Glutamatergic neuron (in vitro differentiated cells): Measurements from ENCODE around the gene SLC16A5. TPM values are rescaled to one million over a fixed set of nuclear protein-coding genes. Genes with fewer than 3 reads are reported as not detected.

Experiments
- DNase-seq: peaks from one replicate; pipeline ENCODE4 v3.0.0; 2022
- H3K27ac Mint-ChIP-seq: one replicate; pipeline ENCODE4 v1.8.0; 2020; ENCODE audit warnings: mild to moderate bottlenecking, mixed read lengths, inconsistent platforms; ENCODE audit not compliant: unreplicated experiment
- H3K27me3 Mint-ChIP-seq: one replicate; pipeline ENCODE4 v1.8.0; 2020; ENCODE audit warnings: mild to moderate bottlenecking, moderate library complexity, mixed read lengths, inconsistent platforms; ENCODE audit not compliant: unreplicated experiment
- H3K36me3 Mint-ChIP-seq: one replicate; pipeline ENCODE4 v1.8.0; 2020; ENCODE audit warnings: mild to moderate bottlenecking, mixed read lengths, inconsistent platforms; ENCODE audit not compliant: unreplicated experiment
- H3K4me1 Mint-ChIP-seq: one replicate; pipeline ENCODE4 v1.8.0; 2020; ENCODE audit warnings: mild to moderate bottlenecking, low read depth, mixed read lengths, inconsistent platforms; ENCODE audit not compliant: unreplicated experiment
- H3K4me3 Mint-ChIP-seq: one replicate; pipeline ENCODE4 v1.8.0; 2020; ENCODE audit warnings: mild to moderate bottlenecking, mixed read lengths, inconsistent platforms; ENCODE audit not compliant: unreplicated experiment
- H3K9me3 Mint-ChIP-seq: one replicate; pipeline ENCODE4 v1.8.0; 2020; ENCODE audit warnings: mild to moderate bottlenecking, moderate library complexity, mixed read lengths, inconsistent platforms; ENCODE audit not compliant: unreplicated experiment
- total RNA-seq: library from RNA; stranded (reverse); fragmentation: NEBNext Ultra II Directional; extraction: Animal tissue kit (Norgen Biotek cat#: 25700); gene quantifications from one replicate; pipeline ENCODE4 v1.2.1, GENCODE V29; 2021; ENCODE audit not compliant: unreplicated experiment
- TF ChIP-seq, protein P1 (sequence below): fragments of 200-600 bp; sonication (generic); IDR thresholded peaks from one replicate; pipeline ENCODE4 v1.5.0; 2021; ENCODE audit not compliant: partially characterized antibody, unreplicated experiment

Gene SLC16A5
- total RNA-seq, 1 donor from 2014 or later, result 1.1 TPM

DNA sequence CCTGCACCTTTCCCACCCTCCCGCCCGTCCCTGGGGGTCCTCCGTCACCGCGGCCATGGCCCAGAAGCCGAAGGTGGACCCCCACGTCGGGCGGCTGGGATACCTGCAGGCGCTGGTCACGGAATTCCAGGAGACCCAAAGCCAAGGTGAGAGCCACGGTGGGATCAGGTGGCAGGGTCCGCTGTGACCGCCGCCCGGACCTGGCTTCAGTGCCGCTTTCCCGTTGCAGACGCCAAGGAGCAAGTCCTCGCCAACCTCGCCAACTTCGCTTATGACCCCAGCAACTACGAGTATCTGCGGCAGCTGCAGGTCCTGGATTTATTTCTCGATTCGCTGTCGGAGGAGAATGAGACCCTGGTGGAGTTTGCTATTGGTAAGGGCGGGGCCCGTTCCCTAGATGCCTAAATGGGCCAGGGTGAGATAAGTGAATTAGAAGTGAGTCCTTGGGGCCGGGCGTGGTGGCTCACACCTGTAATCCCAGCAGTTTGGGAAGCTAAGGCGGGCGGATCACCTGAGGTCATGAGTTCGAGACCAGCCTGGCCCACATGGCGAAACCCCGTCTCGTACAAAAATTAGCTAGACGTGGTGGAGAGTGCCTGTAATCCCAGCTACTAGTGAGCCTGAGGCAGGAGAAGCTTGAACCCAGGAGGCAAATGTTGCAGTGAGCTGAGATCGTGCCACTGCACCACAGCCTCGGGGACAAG, 22.6 kb downstream of the SLC16A5 start:
- peaks cover 2% of the 10 kb centered on the region for H3K4me1 Mint-ChIP-seq
- no peak for DNase-seq

DNA sequence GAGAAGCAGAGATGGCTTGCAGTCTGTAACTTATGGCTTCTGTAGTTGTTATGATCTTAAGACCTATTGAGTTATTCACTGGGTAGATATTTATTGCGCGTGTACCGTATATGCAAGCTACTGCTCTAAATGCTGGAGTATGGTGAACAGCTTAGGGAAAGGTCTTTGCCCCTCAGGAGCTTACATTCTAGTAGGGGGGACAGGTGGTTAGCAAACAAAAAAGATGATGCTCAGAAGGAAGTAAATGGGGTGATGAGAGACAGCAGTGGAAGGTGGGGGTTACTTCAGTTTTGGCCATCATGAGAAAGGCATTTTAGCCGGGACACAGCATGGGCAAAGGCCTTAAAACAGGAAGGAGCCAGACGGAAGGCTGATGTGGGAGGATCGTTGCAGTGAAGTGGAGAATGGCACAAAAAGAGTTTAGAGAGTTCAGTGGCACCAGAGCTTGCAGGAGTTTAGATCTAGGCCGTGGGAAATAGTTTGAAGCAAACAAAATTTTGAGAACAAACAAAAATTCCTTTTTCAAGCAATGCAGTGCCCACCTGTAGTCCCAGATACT, 24.1 kb downstream of the SLC16A5 start:
- Mint-ChIP-seq H3K9me3 (peaks cover 4% of the 10 kb centered on the region), H3K27ac (no peak overlapping the region), H3K4me1 (peaks cover 2% of the 10 kb centered on the region), H3K27me3 (peaks cover 3% of the 10 kb centered on the region), H3K4me3 (peak overlapping the region; percentile 25), H3K36me3 (no peaks in the 10 kb centered on the region)
- TF ChIP-seq, protein P1, sequence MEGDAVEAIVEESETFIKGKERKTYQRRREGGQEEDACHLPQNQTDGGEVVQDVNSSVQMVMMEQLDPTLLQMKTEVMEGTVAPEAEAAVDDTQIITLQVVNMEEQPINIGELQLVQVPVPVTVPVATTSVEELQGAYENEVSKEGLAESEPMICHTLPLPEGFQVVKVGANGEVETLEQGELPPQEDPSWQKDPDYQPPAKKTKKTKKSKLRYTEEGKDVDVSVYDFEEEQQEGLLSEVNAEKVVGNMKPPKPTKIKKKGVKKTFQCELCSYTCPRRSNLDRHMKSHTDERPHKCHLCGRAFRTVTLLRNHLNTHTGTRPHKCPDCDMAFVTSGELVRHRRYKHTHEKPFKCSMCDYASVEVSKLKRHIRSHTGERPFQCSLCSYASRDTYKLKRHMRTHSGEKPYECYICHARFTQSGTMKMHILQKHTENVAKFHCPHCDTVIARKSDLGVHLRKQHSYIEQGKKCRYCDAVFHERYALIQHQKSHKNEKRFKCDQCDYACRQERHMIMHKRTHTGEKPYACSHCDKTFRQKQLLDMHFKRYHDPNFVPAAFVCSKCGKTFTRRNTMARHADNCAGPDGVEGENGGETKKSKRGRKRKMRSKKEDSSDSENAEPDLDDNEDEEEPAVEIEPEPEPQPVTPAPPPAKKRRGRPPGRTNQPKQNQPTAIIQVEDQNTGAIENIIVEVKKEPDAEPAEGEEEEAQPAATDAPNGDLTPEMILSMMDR, result no peak
- DNase-seq, result no peak

More for the DNA sequence above, 22.6 kb downstream of the SLC16A5 start:
- Mint-ChIP-seq H3K36me3 (no peaks in the 10 kb centered on the region), H3K27ac (no peak overlapping the region), H3K9me3 (peaks cover 6% of the 10 kb centered on the region), H3K4me3 (peak overlapping the region; percentile 88), H3K27me3 (peaks cover 6% of the 10 kb centered on the region)
- TF ChIP-seq, protein P1, result no peak

DNA sequence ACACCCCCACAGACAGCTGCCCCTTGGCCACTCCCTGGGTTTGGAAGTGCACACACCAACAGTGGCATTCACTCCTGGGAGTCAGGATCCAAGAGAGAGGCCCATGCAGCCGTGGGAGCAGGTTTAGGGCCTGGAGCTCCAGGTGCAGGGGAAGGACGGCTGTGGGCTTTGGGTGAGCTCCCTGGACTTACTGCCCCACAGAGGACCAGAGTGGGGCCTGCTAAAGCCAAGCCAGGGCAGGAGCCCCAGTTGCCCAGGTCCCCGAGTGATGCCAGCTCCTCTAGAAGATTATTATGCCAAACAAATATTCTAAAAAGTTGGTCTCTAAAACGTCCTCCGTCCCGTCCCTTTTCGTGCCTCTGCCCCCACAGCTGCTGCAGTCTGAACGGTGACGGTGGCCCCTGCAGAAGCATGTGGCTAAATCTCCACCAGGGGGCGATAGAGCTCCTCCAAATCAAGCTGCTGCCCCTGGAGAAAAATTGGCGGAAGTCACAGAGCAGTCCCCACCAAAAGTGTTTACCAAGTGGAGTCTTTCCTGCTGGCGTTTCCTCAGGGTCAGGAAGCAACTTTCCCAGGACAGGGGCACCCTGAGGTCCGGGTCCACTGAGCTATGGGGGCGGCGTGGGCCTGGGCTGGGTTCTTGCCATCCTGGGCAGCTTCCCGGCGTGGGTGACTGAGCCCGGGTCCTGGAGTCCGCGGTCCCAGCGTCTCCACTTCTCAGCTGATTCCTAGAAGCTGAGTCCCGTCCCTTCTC, 26.2 kb downstream of the SLC16A5 start:
- Mint-ChIP-seq H3K9me3 (peaks cover 1% of the 10 kb centered on the region), H3K27ac (no peak overlapping the region), H3K4me1 (peaks cover 2% of the 10 kb centered on the region), H3K36me3 (no peaks in the 10 kb centered on the region), H3K27me3 (peaks cover 2% of the 10 kb centered on the region), H3K4me3 (peak overlapping the region; percentile 7)
- TF ChIP-seq, protein P1, result peak; percentile 98
- DNase-seq, result peak; percentile 84

DNA sequence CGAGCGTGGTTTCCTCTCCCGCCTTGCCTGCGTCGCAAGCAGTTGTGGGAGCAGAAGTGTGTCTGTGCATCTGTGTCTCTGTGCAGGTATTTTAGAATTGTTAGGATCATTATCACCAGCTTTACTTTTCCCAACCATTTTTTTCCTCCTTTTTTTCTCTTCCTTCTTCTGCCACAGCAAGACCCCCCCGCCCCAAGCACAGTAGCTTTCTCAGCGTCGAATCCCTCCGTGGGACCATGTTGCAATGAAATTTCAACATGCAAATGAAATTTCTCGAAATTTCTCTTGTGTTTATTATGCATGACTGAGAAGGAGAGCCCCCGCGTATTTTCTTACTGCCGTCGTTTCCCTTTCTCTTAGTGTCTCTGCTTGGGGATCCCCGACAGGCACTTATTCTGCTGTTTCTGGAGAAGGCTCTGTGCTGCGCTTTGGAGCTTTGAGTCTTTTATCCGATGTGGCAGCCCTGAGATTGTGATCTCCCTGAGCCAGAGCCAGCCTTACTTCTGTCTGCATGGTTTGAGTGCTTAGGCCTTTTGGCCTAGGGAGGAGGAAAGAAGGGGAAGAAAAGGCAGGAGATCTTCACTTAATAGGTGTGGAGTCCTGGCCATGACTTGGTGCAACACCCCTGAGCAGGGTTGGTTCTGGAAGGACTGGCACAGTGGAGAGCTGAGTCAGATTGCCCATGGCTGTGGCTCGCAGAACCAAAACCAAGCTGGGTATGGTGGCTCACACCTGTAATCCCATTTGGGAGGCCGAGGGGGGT, 27.0 kb downstream of the SLC16A5 start:
- peaks cover 2% of the 10 kb centered on the region for H3K4me1 Mint-ChIP-seq
- peaks cover 2% of the 10 kb centered on the region for H3K27me3 Mint-ChIP-seq
- H3K36me3 Mint-ChIP-seq, result no peaks in the 10 kb centered on the region
- TF ChIP-seq, protein P1, result no peak
- H3K27ac Mint-ChIP-seq, result no peak overlapping the region
- H3K4me3 Mint-ChIP-seq, result peak overlapping the region; percentile 48
- peaks cover 1% of the 10 kb centered on the region for H3K9me3 Mint-ChIP-seq
- DNase-seq, result no peak
